Neuron (in vitro differentiated cells): ENCODE results near the gene TRMT1.

Experiments used
- H2AFZ ChIP-seq: one replicate; pipeline ENCODE4 v1.6.1; 2013; ENCODE audit warnings: low read depth, mild to moderate bottlenecking, inconsistent platforms, low read length, moderate library complexity
- H3K27me3 ChIP-seq: one replicate; pipeline ENCODE4 v1.6.1; 2013; ENCODE audit warnings: low read length; ENCODE audit not compliant: insufficient read depth
- H3K36me3 ChIP-seq: one replicate; pipeline ENCODE4 v1.6.1; 2013; ENCODE audit warnings: low read length; ENCODE audit not compliant: insufficient read depth
- H3K4me1 ChIP-seq: one replicate; pipeline ENCODE4 v1.6.1; 2013; ENCODE audit warnings: low read length; ENCODE audit not compliant: insufficient read depth
- H3K4me3 ChIP-seq: 2 replicates; pipeline ENCODE4 v1.5.1; 2013; ENCODE audit warnings: mild to moderate bottlenecking, low read length, moderate library complexity
- H3K9me3 ChIP-seq: one replicate; pipeline ENCODE4 v1.6.1; 2013; ENCODE audit warnings: low read length

The TRMT1 gene

GRCh38 chr19:13082192-13083007, 34.1 kb downstream of the TRMT1 start:
- Histone ChIP-seq H3K36me3 (no peaks in the 10 kb centered on the region), H3K27me3 (peaks cover 59% of the 10 kb centered on the region), H3K4me1 (peaks cover 13% of the 10 kb centered on the region), H3K4me3 (no peak overlapping the region), H2AFZ (no peak overlapping the region), H3K9me3 (no peaks in the 10 kb centered on the region)

DNA sequence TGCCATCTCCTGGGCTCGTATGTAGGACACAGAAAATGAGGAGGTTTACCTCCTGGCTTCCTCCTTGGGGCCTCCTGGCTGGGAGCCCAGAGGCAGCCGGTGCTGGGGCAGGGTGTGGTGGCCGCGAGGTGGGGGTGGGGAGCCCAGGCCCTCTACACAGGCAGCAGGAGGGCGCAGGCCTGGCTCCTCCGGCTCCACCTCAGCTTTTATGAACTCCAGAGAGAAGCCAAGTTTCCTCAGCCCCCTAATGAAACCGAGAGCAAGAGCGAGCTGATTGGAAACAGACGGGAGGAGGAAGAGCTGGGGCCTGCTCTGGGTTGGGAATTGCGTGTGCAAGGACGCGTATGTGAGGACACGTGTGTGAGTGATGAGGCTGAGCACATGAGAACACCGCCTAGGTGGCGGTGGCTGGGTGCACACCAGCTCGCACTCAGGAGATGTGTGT, 37.0 kb downstream of the TRMT1 start:
- Histone ChIP-seq H3K4me3 (no peak overlapping the region), H3K27me3 (peaks cover 57% of the 10 kb centered on the region), H2AFZ (no peak overlapping the region), H3K9me3 (no peaks in the 10 kb centered on the region), H3K36me3 (no peaks in the 10 kb centered on the region), H3K4me1 (peaks cover 13% of the 10 kb centered on the region)

DNA sequence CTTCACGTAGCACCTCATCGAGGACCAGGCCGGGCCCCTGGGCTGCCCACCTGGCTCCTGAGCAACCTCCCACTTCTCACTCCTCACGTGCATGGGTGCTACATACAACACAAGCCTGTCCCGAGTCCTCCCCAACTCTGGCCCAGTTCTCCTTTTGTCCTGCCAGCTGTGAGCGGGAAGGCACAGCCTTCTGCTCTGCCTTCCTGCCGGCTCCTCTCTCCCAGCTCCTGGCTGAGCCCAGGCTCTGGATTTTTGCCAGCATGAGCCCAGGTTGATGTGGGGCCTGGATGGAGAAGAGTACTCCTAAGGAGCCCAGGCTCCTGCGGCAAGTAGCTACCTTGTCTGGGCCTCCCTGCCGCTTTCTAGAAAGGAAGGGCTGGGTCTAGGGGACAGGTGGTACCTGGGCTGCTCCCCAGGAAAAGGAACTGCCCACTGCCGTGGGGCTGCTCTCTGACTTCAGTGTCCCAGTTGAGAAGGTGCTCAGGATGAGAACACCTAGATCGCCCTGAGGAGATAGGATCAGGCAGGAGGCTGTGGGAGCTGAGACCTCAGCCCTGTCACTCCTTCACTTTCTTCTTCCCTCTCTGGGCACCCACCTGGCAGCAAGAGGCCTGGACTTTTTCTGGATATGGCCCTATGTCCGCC, 37.5 kb downstream of the TRMT1 start:
- H3K9me3 ChIP-seq = no peaks in the 10 kb centered on the region
- H3K27me3 ChIP-seq = peaks cover 61% of the 10 kb centered on the region
- H2AFZ ChIP-seq = no peak overlapping the region
- H3K36me3 ChIP-seq = no peaks in the 10 kb centered on the region
- no peak overlapping the region for H3K4me3 ChIP-seq
- H3K4me1 ChIP-seq = peaks cover 13% of the 10 kb centered on the region

GRCh38 chr19:13078381-13078780, 38.2 kb downstream of the TRMT1 start:
- no peaks in the 10 kb centered on the region for H3K9me3 ChIP-seq
- peaks cover 62% of the 10 kb centered on the region for H3K27me3 ChIP-seq
- H3K36me3 ChIP-seq = no peaks in the 10 kb centered on the region
- H3K4me3 ChIP-seq = no peak overlapping the region
- H2AFZ ChIP-seq = no peak overlapping the region
- H3K4me1 ChIP-seq = peaks cover 13% of the 10 kb centered on the region

DNA sequence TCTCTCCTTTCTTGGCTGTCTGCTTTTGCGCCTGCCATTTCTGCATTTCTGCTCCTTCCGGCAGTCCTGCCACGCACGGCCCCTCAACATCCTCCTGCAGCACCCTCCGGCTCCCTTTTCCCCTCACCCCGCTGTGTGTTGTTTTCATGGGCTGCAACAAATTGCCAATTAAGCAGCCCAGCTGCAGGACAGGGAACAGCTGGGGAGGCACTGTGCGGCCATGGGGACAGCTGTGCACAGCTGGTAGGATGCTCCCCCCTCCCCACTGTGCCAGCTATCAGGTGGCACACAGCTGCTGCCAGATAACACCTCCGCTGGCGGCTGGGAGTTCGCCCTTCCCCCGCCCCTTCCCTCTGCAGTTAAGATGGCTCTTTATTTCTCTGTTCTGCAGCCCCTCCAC, 39.3 kb downstream of the TRMT1 start:
- H3K4me3 ChIP-seq = no peak overlapping the region
- H3K36me3 ChIP-seq = no peaks in the 10 kb centered on the region
- H2AFZ ChIP-seq = no peak overlapping the region
- peaks cover 64% of the 10 kb centered on the region for H3K27me3 ChIP-seq
- H3K9me3 ChIP-seq = no peaks in the 10 kb centered on the region
- peaks cover 3% of the 10 kb centered on the region for H3K4me1 ChIP-seq

DNA sequence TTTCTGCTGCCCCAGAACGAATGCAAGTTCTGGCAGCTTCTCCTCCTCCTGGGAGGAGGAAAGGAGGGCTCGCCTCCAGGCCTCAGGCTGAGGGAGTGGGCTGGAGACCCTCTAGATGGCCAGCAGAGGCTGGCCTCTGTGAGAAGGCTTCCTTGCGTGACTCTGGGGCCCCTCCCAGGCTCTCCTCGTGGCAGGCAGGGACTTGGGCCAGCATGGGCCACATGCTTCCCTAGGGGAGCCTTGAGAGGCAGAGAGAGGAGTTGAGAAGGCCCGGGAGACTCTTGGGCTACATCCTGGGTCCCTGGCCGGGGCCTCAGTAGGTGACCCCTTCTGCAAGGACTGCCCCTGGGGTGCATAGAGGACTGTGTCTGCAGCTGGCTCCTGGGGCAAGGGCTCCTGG, 39.8 kb downstream of the TRMT1 start:
- no peak overlapping the region for H2AFZ ChIP-seq
- peaks cover 68% of the 10 kb centered on the region for H3K27me3 ChIP-seq
- no peaks in the 10 kb centered on the region for H3K9me3 ChIP-seq
- no peaks in the 10 kb centered on the region for H3K4me1 ChIP-seq
- H3K36me3 ChIP-seq = no peaks in the 10 kb centered on the region
- no peak overlapping the region for H3K4me3 ChIP-seq

DNA sequence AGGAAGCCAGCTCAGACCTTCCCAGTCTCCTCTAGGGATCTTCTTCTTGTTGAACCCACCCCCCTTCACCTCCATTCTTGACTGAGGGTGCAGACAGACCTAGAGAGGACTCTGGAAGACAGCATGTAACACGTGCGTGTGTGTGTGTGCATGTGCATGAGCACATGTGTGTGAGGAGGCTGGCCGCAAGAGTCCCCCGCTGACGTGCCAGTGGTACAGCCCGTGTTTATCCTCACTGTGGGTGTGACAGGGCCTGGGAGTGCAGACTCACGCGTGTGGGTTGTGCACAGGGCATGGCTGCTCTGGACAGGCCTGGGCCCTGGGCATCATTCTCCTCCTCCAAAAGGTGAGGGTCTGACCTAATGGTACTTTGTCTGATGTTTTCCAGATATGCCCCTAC, 40.2 kb downstream of the TRMT1 start:
- no peaks in the 10 kb centered on the region for H3K4me1 ChIP-seq
- H2AFZ ChIP-seq = no peak overlapping the region
- no peaks in the 10 kb centered on the region for H3K9me3 ChIP-seq
- H3K27me3 ChIP-seq = peaks cover 72% of the 10 kb centered on the region
- H3K36me3 ChIP-seq = no peaks in the 10 kb centered on the region
- no peak overlapping the region for H3K4me3 ChIP-seq

DNA sequence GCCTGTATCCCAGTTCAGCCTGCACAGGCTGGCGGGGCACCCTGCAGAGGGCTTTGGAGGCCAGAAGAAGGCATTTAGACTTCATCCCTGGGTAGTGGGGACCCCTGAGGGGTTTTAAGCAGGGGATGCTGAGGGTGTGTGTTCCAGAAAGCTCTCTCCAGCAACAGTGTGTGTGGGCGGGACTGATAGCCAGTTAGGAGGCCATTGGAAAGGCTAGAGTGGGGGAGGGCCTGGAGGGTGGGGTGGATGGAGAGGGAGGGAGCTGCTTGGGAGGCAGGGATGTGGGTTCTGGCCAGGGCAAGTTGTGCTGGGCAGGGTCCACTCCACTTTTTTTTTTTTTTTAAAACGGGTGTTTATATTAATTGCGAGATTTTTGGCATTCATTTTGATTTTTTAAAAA, 42.2 kb downstream of the TRMT1 start:
- H3K9me3 ChIP-seq = no peaks in the 10 kb centered on the region
- no peak overlapping the region for H3K4me3 ChIP-seq
- H2AFZ ChIP-seq = no peak overlapping the region
- peaks cover 90% of the 10 kb centered on the region for H3K27me3 ChIP-seq
- no peaks in the 10 kb centered on the region for H3K36me3 ChIP-seq
- no peaks in the 10 kb centered on the region for H3K4me1 ChIP-seq

- Histone ChIP-seq H3K27me3 (peaks cover 89% of the 10 kb centered on the region), H3K9me3 (no peaks in the 10 kb centered on the region), H3K4me1 (no peaks in the 10 kb centered on the region), H3K36me3 (no peaks in the 10 kb centered on the region), H3K4me3 (no peak overlapping the region), H2AFZ (no peak overlapping the region)
Measured at GRCh38 chr19:13073263-13073662, 43.3 kb downstream of the TRMT1 start.

- Histone ChIP-seq H3K4me3 (no peak overlapping the region), H3K4me1 (no peaks in the 10 kb centered on the region), H3K36me3 (no peaks in the 10 kb centered on the region), H3K9me3 (no peaks in the 10 kb centered on the region), H3K27me3 (peaks cover 86% of the 10 kb centered on the region), H2AFZ (no peak overlapping the region)
Measured at GRCh38 chr19:13072188-13072908, 44.2 kb downstream of the TRMT1 start.

DNA sequence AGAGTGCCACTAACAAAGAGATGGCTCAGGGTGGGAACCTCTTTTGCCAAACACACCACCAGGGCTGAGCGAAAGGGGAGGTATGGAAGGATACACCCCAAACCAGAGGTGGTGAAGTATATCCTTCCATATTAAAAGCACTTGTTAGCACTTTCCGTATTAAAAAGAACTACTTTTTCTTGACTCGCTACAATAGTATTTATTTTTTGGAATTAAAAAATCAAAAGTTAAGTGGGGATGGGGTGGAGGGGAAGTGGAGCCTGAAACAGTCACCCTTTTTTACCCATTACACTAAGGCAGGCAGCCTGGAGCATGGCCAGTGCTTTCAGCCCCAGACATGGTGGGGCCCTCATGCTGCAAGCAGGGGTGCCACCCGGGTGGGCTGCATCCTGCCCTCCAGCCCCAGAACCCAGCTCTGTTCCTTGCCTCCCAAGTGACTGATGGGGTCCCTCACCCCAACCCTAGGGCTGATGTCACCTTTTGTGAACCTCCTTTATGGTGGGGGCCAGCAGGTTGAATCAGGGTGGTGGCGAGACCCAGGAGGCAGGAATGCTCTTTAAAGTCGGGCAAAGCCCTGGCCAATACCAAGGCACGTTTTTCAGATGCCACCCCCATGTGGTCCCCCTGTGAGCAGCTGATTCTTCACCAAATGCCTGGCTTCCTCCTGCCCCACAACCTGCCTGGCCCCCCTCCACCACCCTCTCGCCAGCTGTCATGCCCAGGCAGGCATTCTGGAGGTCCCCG, 44.9 kb downstream of the TRMT1 start:
- peaks cover 86% of the 10 kb centered on the region for H3K27me3 ChIP-seq
- no peak overlapping the region for H3K4me3 ChIP-seq
- no peaks in the 10 kb centered on the region for H3K36me3 ChIP-seq
- H2AFZ ChIP-seq = no peak overlapping the region
- H3K9me3 ChIP-seq = no peaks in the 10 kb centered on the region
- H3K4me1 ChIP-seq = no peaks in the 10 kb centered on the region

- Histone ChIP-seq H3K4me1 (no peaks in the 10 kb centered on the region), H3K4me3 (no peak overlapping the region), H2AFZ (no peak overlapping the region), H3K36me3 (no peaks in the 10 kb centered on the region), H3K9me3 (no peaks in the 10 kb centered on the region), H3K27me3 (peaks cover 86% of the 10 kb centered on the region)
Measured at GRCh38 chr19:13070425-13071140, 46.0 kb downstream of the TRMT1 start.
